Upper lobe of right lung (tissue), 1 donor: ENCODE measurements around the gene MT1M. TPM values are rescaled to one million over a fixed set of nuclear protein-coding genes. Genes with fewer than 3 reads are reported as not detected.
"Not testable (repeated sequence)": the region's sequence is repeated elsewhere in the genome, so short reads cannot be mapped to it uniquely, and the experiment has no call there.

Experiments
- ATAC-seq: fragments of 200-7000 bp; cut with Tn5 transposase; one replicate; pipeline ENCODE4 v1.9.1; 2020; ENCODE audit warnings: mild to moderate bottlenecking, moderate library complexity
- DNase-seq: peaks from one replicate; pipeline ENCODE4 v3.0.0-alpha.2; 2020
- H3K27ac ChIP-seq: fragments of 200-600 bp; one replicate; pipeline ENCODE4 v1.8.0; 2022
- H3K27me3 ChIP-seq: fragments of 200-600 bp; one replicate; pipeline ENCODE4 v1.8.0; 2022; ENCODE audit warnings: mild to moderate bottlenecking
- H3K36me3 ChIP-seq: fragments of 200-600 bp; one replicate; pipeline ENCODE4 v1.8.0; 2022
- H3K4me1 ChIP-seq: fragments of 200-600 bp; one replicate; pipeline ENCODE4 v1.8.0; 2022
- H3K4me3 ChIP-seq: fragments of 200-600 bp; one replicate; pipeline ENCODE4 v1.8.0; 2022; ENCODE audit warnings: mild to moderate bottlenecking
- H3K9me3 ChIP-seq: fragments of 200-600 bp; one replicate; pipeline ENCODE4 v1.8.0; 2022
- CTCF ChIP-seq: fragments of 200-600 bp; IDR thresholded peaks from one replicate; pipeline ENCODE4 v1.8.0; 2022; ENCODE audit warnings: antibody characterized with exemption
- intact Hi-C: fragments of 100-400 bp; cut with DNase I; formaldehyde crosslinking; loops from one replicate; pipeline ENCODE4 v1.11.0; 2022
- total RNA-seq: library from RNA; stranded (reverse); fragmentation: NEBNext Ultra II Directional; extraction: Animal tissue kit (Norgen Biotek cat#: 25700); gene quantifications from one replicate; pipeline ENCODE4 v1.2.1, GENCODE V29; 2021
- donor health status: DM: no; HTN: yes; CAD: no; lungs with severe emphysema.

The MT1M gene
- total RNA-seq, 1 donor from 2014 or later, result 40.3 TPM

- Histone ChIP-seq H3K27me3 (no peaks in the 10 kb centered on the region), H3K36me3 (no peaks in the 10 kb centered on the region), H3K9me3 (no peaks in the 10 kb centered on the region), H3K4me3 (no peak overlapping the region), H3K4me1 (peaks cover 21% of the 10 kb centered on the region), H3K27ac (no peak overlapping the region)
- TF ChIP-seq CTCF, result no peak
- DNase-seq (no peak), ATAC-seq (no peak)
- intact Hi-C loops, result no loop called here
These were observed 17.1 kb upstream of the MT1M start for GRCh38 chr16:56615353-56615752.

- H3K27ac ChIP-seq, result peak overlapping the region; percentile 69
- ATAC-seq, result peak; percentile 30
These were observed 15.7 kb upstream of the MT1M start for GRCh38 chr16:56616608-56617211.

GRCh38 chr16:56617212-56618085 lies 15.0 kb upstream of the MT1M start:
- DNase-seq (peak; percentile 86), ATAC-seq (peak; percentile 94)
- H3K27ac ChIP-seq, result peak overlapping the region; percentile 69
- H3K9me3 ChIP-seq, result no peaks in the 10 kb centered on the region
- H3K4me3 ChIP-seq, result peak overlapping the region; percentile 47
- H3K27me3 ChIP-seq, result no peaks in the 10 kb centered on the region
- no peaks in the 10 kb centered on the region for H3K36me3 ChIP-seq
- H3K4me1 ChIP-seq, result peaks cover 8% of the 10 kb centered on the region
- intact Hi-C loops, result no loop called here
- no peak for TF ChIP-seq CTCF

More at GRCh38 chr16:56616608-56617211, 15.7 kb upstream of the MT1M start:
- intact Hi-C loops, result no loop called here
- no peak for DNase-seq
- Histone ChIP-seq H3K27me3 (no peaks in the 10 kb centered on the region), H3K4me3 (peak overlapping the region; percentile 47), H3K9me3 (no peaks in the 10 kb centered on the region), H3K4me1 (peaks cover 8% of the 10 kb centered on the region), H3K36me3 (no peaks in the 10 kb centered on the region)
- no peak for TF ChIP-seq CTCF

- intact Hi-C loops, result no loop called here
- no peaks in the 10 kb centered on the region for H3K27me3 ChIP-seq
- no peaks in the 10 kb centered on the region for H3K36me3 ChIP-seq
- H3K27ac ChIP-seq, result no peak overlapping the region
- H3K9me3 ChIP-seq, result no peaks in the 10 kb centered on the region
- peak overlapping the region; percentile 47 for H3K4me3 ChIP-seq
- TF ChIP-seq CTCF, result no peak
- H3K4me1 ChIP-seq, result peaks cover 8% of the 10 kb centered on the region
- ATAC-seq, result no peak
- DNase-seq, result no peak
These were observed 14.3 kb upstream of the MT1M start for GRCh38 chr16:56618138-56618537.

GRCh38 chr16:56620339-56620897 lies 12.0 kb upstream of the MT1M start:
- intact Hi-C loops, result no loop called here
- no peak for TF ChIP-seq CTCF
- no peaks in the 10 kb centered on the region for H3K36me3 ChIP-seq
- no peak overlapping the region for H3K27ac ChIP-seq
- ATAC-seq (no peak), DNase-seq (no peak)
- no peak overlapping the region for H3K4me3 ChIP-seq
- H3K4me1 ChIP-seq, result peaks cover 8% of the 10 kb centered on the region
- H3K27me3 ChIP-seq, result no peaks in the 10 kb centered on the region
- H3K9me3 ChIP-seq, result no peaks in the 10 kb centered on the region

- H3K4me3 ChIP-seq, H3K27me3 ChIP-seq, H3K36me3 ChIP-seq, H3K9me3 ChIP-seq, ATAC-seq, DNase-seq, H3K27ac ChIP-seq, intact Hi-C loops: not testable (repeated sequence)
- H3K4me1 ChIP-seq, result peaks cover 14% of the 10 kb centered on the region
These were observed 10.6 kb upstream of the MT1M start for GRCh38 chr16:56621665-56622445.

- DNase-seq, result not testable (repeated sequence)
These were observed 9.3 kb upstream of the MT1M start for GRCh38 chr16:56623184-56623583.

More at GRCh38 chr16:56623184-56623583, 9.3 kb upstream of the MT1M start:
- ATAC-seq, intact Hi-C loops, H3K9me3 ChIP-seq, H3K27ac ChIP-seq, H3K36me3 ChIP-seq, H3K4me3 ChIP-seq, H3K27me3 ChIP-seq, H3K4me1 ChIP-seq: not testable (repeated sequence)
